Measurements from ENCODE around the gene ARHGEF28.

The ARHGEF28 gene

GRCh38 chr5:73796164-73797131 is 170.5 kb downstream of the ARHGEF28 start:
- TF ChIP-seq GLIS3 (CRISPR knock-in tag; IDR thresholded peaks at IDR 0.05) (no peak), OSR1 (CRISPR knock-in tag; IDR thresholded peaks at IDR 0.05) (0 out of 2 replicates have a peak, but pooled peaks have one; percentile 55), ZC3H10 (CRISPR knock-in tag; IDR thresholded peaks at IDR 0.05) (0 out of 2 replicates have a peak, but pooled peaks have one; percentile 7)
- ATAC-seq = peak; percentile 82

DNA sequence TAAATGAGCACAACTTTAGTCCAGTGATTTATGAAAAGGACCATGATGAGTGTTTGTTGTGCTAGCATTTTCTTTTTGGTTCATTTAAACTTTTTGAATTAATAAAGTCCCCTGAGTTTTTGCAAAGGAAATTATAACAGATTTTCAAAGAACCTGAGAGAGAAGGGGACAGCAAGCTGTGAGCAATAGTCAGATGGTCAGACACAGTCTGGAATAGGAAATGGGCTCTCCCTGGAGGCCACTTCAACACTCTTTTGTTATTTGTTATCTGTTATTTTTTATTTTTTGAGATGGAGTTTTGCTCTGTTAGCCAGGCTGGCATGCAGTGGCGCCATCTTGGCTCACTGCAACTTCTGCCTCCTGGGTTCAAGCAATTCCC is 171.1 kb downstream of the ARHGEF28 start:
- TF ChIP-seq GLIS3 (CRISPR knock-in tag; IDR thresholded peaks at IDR 0.05) (no peak), RARB (CRISPR knock-in tag; IDR thresholded peaks at IDR 0.05) (no peak), POU6F1 (CRISPR knock-in tag; IDR thresholded peaks at IDR 0.05; ENCODE audit: borderline replicate concordance, low read depth) (no peak), ARNTL (CRISPR knock-in tag; IDR thresholded peaks at IDR 0.05; ENCODE audit: borderline replicate concordance, low read depth) (no peak), CSDC2 (CRISPR knock-in tag; IDR thresholded peaks at IDR 0.05) (no peak), TSHZ2 (CRISPR knock-in tag; IDR thresholded peaks at IDR 0.05) (no peak), BACH2 (CRISPR knock-in tag; IDR thresholded peaks at IDR 0.05; ENCODE audit: borderline replicate concordance) (no peak), TOX (CRISPR knock-in tag; IDR thresholded peaks at IDR 0.05; ENCODE audit: borderline replicate concordance) (no peak), ZNF70 (CRISPR knock-in tag; IDR thresholded peaks at IDR 0.05) (no peak)
- TF ChIP-seq, protein P1, sequence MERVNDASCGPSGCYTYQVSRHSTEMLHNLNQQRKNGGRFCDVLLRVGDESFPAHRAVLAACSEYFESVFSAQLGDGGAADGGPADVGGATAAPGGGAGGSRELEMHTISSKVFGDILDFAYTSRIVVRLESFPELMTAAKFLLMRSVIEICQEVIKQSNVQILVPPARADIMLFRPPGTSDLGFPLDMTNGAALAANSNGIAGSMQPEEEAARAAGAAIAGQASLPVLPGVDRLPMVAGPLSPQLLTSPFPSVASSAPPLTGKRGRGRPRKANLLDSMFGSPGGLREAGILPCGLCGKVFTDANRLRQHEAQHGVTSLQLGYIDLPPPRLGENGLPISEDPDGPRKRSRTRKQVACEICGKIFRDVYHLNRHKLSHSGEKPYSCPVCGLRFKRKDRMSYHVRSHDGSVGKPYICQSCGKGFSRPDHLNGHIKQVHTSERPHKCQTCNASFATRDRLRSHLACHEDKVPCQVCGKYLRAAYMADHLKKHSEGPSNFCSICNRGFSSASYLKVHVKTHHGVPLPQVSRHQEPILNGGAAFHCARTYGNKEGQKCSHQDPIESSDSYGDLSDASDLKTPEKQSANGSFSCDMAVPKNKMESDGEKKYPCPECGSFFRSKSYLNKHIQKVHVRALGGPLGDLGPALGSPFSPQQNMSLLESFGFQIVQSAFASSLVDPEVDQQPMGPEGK (CRISPR knock-in tag; IDR thresholded peaks at IDR 0.05; ENCODE audit: borderline replicate concordance) = no peak
- TF ChIP-seq, protein P2, sequence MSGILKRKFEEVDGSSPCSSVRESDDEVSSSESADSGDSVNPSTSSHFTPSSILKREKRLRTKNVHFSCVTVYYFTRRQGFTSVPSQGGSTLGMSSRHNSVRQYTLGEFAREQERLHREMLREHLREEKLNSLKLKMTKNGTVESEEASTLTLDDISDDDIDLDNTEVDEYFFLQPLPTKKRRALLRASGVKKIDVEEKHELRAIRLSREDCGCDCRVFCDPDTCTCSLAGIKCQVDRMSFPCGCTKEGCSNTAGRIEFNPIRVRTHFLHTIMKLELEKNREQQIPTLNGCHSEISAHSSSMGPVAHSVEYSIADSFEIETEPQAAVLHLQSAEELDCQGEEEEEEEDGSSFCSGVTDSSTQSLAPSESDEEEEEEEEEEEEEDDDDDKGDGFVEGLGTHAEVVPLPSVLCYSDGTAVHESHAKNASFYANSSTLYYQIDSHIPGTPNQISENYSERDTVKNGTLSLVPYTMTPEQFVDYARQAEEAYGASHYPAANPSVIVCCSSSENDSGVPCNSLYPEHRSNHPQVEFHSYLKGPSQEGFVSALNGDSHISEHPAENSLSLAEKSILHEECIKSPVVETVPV (CRISPR knock-in tag; IDR thresholded peaks at IDR 0.05) = no peak
- ATAC-seq = peak; percentile 12; the same call in 1 of the 3 replicates

DNA sequence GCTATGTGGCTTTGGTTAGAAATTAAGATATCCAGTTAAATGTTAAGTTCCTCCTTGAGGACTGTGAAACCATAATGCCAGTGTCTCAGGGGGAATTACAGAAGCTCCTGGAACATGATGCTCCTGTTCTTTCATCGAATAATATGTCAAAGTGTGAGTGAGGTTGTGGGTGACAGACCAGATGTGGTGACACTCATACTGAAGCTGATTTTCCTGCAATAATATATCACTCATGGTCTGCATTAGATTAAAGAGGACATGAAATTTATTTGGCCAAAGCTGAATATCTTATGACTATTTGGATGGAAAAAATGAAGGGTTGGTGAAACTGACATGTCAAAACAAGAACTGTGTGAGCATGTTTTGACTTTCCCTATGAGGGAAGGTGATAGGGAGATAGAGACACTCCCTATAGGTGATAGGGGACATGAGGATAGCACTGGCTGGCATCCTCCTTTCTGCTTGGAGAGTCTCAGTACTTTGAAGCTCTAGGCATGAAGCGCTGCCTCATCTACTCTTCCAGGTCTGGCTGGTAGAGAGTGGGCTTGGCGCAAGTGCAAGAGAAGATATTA is 173.5 kb downstream of the ARHGEF28 start:
- no peak for ATAC-seq
- TF ChIP-seq PPARA (CRISPR knock-in tag; IDR thresholded peaks at IDR 0.05; ENCODE audit: borderline replicate concordance) = no peak
- TF ChIP-seq POU6F1 (CRISPR knock-in tag; IDR thresholded peaks at IDR 0.05; ENCODE audit: borderline replicate concordance, low read depth) = no peak
- no peak for TF ChIP-seq ZNF565 (CRISPR knock-in tag; conservative IDR thresholded peaks at IDR 0.05; ENCODE audit: low read depth)
- no peak for TF ChIP-seq ESRRG (CRISPR knock-in tag; IDR thresholded peaks at IDR 0.05)
- TF ChIP-seq ZC3H10 (CRISPR knock-in tag; IDR thresholded peaks at IDR 0.05) = no peak
- TF ChIP-seq CSDC2 (CRISPR knock-in tag; IDR thresholded peaks at IDR 0.05) = no peak
- TF ChIP-seq SNAI2 (CRISPR knock-in tag; IDR thresholded peaks at IDR 0.05) = no peak
- no peak for TF ChIP-seq CREB5 (CRISPR knock-in tag; IDR thresholded peaks at IDR 0.05; ENCODE audit: low read depth)
